Measurements from ENCODE around the gene POLQ.
"Not testable (repeated sequence)": the region's sequence is repeated elsewhere in the genome, so short reads cannot be mapped to it uniquely, and the experiment has no call there.

POLQ gene

DNA sequence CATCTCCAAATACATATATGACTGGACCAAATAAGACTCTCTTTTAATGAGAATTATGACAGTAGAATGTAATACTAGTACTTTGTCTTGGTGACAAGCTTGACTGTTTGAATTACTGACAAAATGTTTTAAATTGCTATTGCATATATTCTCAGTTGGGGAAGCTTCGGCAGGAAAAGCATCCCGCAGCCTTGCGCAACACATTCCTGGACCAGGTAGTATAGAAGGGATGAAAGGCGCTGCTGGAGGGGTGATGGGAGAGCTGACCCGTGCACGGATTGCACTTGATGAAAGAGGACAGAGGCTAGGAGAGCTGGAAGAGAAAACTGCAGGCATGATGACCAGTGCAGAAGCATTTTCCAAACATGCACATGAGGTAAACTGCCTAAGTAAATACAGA is 127.6 kb downstream of the POLQ start:
- no peak for DNase-seq (ENCODE audit: low read depth)

DNA sequence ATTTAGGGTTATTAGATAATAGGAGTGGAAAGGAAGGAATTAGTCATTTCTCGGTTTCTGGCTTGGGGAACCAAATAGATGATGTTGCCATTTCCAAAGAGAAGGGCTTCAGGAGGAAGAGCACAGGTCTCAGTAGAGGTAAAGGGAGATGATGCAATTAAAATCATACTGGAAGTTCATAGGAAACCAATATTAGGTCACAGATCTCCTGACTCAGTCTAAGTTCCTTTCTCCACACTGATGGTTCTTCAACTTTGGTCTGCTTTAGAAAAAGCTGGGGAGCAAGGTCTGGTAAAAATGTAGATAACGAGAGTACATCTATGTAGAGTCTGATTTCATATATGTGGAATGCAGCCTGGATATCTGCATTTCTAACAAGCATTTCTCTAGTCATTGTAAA is 130.9 kb downstream of the POLQ start:
- no peak for DNase-seq (ENCODE audit: low read depth)

DNA sequence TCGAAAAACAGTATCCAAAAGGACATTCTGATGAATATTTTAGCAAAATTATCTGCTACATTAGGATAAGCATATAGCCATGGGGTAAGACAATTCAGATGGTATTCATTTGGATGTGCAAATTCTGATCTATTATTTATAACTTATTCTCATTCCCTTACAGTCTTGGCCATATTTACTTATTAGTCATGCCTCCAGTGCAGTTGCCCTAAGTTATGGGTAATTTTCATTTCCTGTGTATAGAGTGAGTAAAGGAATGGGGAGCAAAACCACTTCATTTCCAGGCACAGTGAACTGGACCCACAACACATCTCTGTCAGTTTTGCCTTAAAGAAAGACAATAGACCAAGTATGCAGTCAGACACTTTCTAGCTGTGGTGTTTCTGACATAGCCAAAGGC is 134.3 kb downstream of the POLQ start:
- no peak for DNase-seq (ENCODE audit: low read depth)

DNA sequence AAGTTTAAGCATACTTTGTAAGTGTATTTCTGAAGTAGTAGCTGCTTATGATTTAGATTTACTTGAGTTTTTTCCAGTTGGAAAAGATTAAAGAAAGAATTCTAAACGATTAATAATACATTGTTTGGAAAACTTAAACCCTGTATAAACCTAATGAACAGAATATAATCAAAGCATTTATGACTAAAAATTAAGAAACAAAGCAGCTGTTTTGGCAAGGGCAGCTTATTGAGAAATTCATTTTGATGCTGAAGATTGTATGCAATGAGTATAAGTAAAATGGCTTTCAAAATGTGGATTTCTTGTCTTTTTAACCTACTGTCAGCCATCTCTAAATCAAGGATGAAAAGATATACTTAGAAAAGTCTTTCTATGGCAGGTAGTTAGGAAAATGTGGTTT is 140.2 kb downstream of the POLQ start:
- no peak for DNase-seq (ENCODE audit: low read depth)

DNA sequence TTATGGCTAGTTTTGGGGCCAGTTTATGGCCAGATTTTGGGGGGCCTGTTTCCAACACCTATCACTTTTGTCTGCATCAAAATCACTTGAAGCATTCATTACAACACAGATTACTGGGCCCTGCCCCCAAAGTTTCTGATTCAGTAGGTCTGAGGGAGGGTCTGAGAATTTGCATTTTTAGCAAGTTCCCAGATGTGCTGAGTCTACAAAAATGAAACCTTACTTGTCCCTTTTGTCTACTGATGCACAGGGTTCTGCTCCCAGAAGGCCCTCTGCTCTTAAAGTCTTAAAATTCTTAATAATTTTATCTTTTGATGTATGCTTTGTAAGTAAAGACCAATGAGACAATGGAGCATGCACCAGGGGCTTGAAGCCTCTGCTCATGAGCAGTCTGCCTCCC is 146.0 kb downstream of the POLQ start:
- no peak for DNase-seq (ENCODE audit: low read depth)

DNA sequence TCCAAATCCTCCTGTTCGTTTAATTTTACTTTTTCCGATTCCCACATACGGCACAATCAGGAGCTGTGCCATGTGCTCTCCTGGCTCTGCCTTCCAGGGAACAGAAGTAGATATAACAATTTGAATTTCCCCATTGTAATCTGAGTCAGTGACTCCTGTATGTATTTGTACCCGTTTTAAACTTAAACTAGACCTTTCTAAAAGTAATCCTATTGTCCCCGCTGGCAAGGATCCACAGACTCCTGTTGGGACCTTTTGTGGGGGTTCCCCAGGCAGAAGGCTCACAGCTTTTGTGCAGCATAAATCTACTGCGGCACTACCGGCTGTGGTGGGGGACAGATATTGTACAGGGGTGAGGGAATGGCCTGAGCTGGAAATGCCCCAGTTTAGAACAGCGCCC is 147.7 kb downstream of the POLQ start:
- DNase-seq (ENCODE audit: low read depth) = not testable (repeated sequence)

DNA sequence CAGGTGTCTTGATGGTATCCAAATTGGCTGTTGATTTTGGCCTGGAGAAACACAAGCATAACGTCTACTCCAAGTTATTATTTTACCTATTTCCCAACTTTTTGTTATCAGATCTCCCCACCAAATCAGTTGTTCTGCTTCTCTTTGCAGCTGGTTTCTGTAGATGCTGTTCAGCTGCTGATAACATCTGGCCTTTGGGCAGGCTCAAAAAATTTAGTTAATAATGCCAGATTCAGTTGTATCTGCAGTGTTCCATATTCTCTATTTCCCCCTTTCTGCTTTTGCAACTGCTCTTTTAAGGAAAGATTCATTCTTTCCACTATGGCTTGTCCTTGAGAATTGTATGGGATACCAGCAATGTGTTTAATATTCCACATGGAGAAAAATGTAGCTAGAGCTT is 149.8 kb downstream of the POLQ start:
- DNase-seq (ENCODE audit: low read depth) = not testable (repeated sequence)

DNA sequence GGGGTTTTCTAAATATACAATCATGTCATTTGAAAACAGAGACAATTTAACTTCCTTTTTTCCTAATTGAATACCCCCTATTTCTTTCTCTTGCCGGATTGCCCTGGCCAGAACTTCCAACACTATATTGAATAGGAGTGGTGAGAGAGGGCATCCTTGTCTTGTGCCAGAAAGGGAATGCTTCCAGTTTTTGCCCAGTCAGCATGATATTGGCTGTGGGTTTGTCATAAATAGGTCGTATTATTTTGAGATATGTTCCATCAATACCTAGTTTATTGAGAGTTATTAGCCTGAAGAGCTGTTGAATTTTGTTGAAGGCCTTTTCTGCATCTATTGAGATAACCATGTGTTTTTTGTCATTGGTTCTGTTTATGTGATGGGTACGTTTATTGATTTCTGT is 157.5 kb downstream of the POLQ start:
- DNase-seq (ENCODE audit: low read depth) = not testable (repeated sequence)
